Breast epithelium (tissue), 4 donors: ENCODE measurements around the gene SERPINC1. TPM values are rescaled to one million over a fixed set of nuclear protein-coding genes. Genes with fewer than 3 reads are reported as not detected.

Source experiments
- DNase-seq, 2 donors: peaks; one replicate each; pipeline ENCODE4 v3.0.0-alpha.2; 2019; ENCODE audit warnings: low spot score in 2 of 2
- H3K27ac ChIP-seq, 2 donors: fragments of 200-600 bp; sonication (generic) in 1 of 2; one replicate each; pipeline ENCODE4 v1.5.1; 2016 to 2019; ENCODE audit warnings: mild to moderate bottlenecking in 1 of 2
- H3K27me3 ChIP-seq, 2 donors: fragments of 200-600 bp; sonication (generic) in 1 of 2; one replicate each; pipeline versions ENCODE4 v1.5.1 to v1.6.0; 2017 to 2019; ENCODE audit warnings: control low read depth in 1 of 2, mild to moderate bottlenecking in 1 of 2
- H3K36me3 ChIP-seq: fragments of 200-600 bp; one replicate; pipeline ENCODE4 v1.5.1; 2019
- H3K4me1 ChIP-seq, 2 donors: fragments of 200-600 bp; sonication (generic); one replicate each; pipeline ENCODE4 v1.5.1; 2016 to 2019; ENCODE audit warnings: control low read depth in 1 of 2
- H3K4me3 ChIP-seq, 3 donors: fragments of 200-600 bp; sonication (generic); 1 replicate in 2 of 3; 2 replicates in 1 of 3; pipeline ENCODE4 v1.5.1; 2016 to 2019; ENCODE audit warnings: mild to moderate bottlenecking in 3 of 3, moderate library complexity in 2 of 3
- H3K9me3 ChIP-seq, 2 donors: fragments of 200-600 bp; sonication (generic) in 1 of 2; one replicate each; pipeline ENCODE4 v1.5.1; 2016 to 2019; ENCODE audit warnings: control low read depth in 1 of 2
- CTCF ChIP-seq, 3 donors: fragments of 450-650 bp; IDR thresholded peaks; one replicate each; pipeline ENCODE4 v1.5.1; 2016 to 2017; ENCODE audit warnings: antibody characterized with exemption in 3 of 3, mild to moderate bottlenecking in 3 of 3, moderate library complexity in 3 of 3
- POLR2A ChIP-seq: fragments of 450-650 bp; IDR thresholded peaks from one replicate; pipeline ENCODE4 v1.6.1; 2016; ENCODE audit warnings: antibody characterized with exemption, mild to moderate bottlenecking, moderate library complexity
- POLR2AphosphoS5 ChIP-seq, 3 donors: sonication (generic); formaldehyde crosslinking; IDR thresholded peaks; one replicate each; pipeline ENCODE4 v1.6.1; 2017; ENCODE audit warnings: antibody characterized with exemption in 3 of 3
- intact Hi-C: fragments of 100-400 bp; cut with DNase I; formaldehyde crosslinking; loops from one replicate; pipeline ENCODE4 v1.15.1; 2023; ENCODE audit warnings: low total_unique reads
- total RNA-seq, 3 donors: library from RNA; depleted of rRNA; stranded (reverse); fragments of >200 nt; gene quantifications; one replicate each; pipeline ENCODE4 v1.1.0, GENCODE V29; 2016

SERPINC1 gene
- total RNA-seq, 3 donors from 2014 or later, result 0.32 TPM; not detected in 2

DNA sequence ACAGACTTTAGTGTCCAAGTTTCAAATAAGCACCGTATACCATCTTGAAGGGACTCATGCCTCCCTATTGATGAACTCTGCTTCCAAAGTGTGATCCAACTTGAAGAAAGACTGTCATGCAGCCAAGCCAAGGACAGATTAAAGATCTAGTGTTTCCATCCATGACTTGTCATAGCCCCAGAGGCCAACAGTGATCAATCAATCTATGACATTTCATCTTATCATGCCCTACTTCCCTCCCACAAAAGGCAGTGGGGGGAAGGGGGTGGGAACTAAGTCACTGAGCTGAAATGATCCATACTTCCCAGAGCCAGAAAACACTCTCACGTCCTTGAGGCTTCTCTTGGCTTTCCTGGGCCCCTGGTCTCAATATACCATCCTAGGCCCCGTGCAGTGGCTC is 4.0 kb downstream of the SERPINC1 start:
- Histone ChIP-seq H3K36me3 (no peaks in the 10 kb centered on the region), H3K4me3 (no peak overlapping the region), H3K27me3 (no peaks in the 10 kb centered on the region), H3K27ac (no peak overlapping the region), H3K4me1 (no peaks in the 10 kb centered on the region), H3K9me3 (no peaks in the 10 kb centered on the region)
- DNase-seq, result no peak
- TF ChIP-seq POLR2A, result no peak
- TF ChIP-seq CTCF (IDR thresholded peaks at IDR 0.05), result no peak
- no peak for TF ChIP-seq POLR2AphosphoS5 (IDR thresholded peaks at IDR 0.05)
- intact Hi-C loops, result no loop called here

DNA sequence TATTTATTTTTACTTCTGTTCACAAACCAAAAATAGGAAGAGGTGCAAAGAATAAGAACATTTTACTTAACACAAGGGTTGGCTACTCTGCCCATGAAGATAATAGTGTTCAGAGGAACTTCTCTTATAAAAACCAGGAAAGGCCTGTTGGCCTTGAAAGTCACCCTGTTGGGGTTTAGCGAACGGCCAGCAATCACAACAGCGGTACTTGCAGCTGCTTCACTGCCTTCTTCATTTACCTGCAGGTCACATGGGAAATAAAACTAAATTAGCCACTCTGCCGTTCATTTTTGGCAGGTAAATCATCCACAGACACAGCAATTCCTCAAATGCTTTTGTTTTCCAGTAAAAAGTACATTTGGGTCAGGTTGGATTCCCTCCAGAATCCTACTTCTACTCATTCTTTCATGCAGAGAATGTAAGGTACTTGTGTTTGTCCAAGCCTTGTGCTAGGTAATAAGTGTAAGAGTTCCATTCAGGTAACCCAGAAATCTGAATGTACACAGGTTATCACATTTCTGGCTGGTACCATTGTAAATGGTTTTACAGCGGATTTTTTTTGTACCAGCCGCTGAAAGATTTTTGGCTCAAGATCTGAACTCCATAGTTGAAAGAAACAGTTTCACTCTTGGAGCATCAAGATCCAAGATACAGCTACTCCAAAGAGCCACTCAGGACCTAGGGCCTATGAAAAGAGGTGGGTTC is 13.1 kb downstream of the SERPINC1 start:
- Histone ChIP-seq H3K9me3 (no peaks in the 10 kb centered on the region), H3K36me3 (no peaks in the 10 kb centered on the region), H3K27ac (no peak overlapping the region), H3K27me3 (no peaks in the 10 kb centered on the region), H3K4me3 (no peak overlapping the region), H3K4me1 (no peaks in the 10 kb centered on the region)
- no peak for TF ChIP-seq POLR2AphosphoS5 (IDR thresholded peaks at IDR 0.05)
- no peak for DNase-seq
- intact Hi-C loops, result no loop called here

DNA sequence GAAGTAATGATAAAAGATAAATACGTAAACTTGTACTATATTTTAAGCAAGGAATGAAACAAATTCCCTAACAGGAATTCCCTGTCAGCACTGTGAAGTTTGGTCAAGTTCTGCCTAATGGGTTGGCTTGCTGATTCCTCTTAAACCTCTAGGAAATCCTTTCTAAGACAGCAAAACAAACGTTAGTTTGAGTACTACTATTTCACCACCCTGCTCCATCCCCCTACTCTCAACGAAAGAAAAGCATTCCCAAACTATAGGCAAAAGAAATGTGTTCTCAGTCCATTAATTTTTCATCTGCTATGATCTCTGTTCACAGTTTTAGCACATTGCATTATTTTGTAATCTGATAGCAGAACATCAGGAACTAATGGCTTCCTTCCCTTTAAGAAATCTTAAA is 16.1 kb downstream of the SERPINC1 start:
- H3K4me1 ChIP-seq, result no peaks in the 10 kb centered on the region
- intact Hi-C loops, result no loop called here
- H3K9me3 ChIP-seq, result no peaks in the 10 kb centered on the region
- no peak for TF ChIP-seq CTCF (IDR thresholded peaks at IDR 0.05)
- TF ChIP-seq POLR2AphosphoS5 (IDR thresholded peaks at IDR 0.05), result no peak
- TF ChIP-seq POLR2A, result no peak
- H3K4me3 ChIP-seq, result no peak overlapping the region
- H3K27me3 ChIP-seq, result no peaks in the 10 kb centered on the region
- no peak for DNase-seq
- no peaks in the 10 kb centered on the region for H3K36me3 ChIP-seq
- H3K27ac ChIP-seq, result no peak overlapping the region

- H3K9me3 ChIP-seq, result no peaks in the 10 kb centered on the region
- no peaks in the 10 kb centered on the region for H3K27me3 ChIP-seq
- no peak for TF ChIP-seq POLR2AphosphoS5 (IDR thresholded peaks at IDR 0.05)
- no peak for TF ChIP-seq CTCF (IDR thresholded peaks at IDR 0.05)
- TF ChIP-seq POLR2A, result no peak
- intact Hi-C loops, result no loop called here
- no peaks in the 10 kb centered on the region for H3K36me3 ChIP-seq
- H3K4me1 ChIP-seq, result no peaks in the 10 kb centered on the region
- no peak overlapping the region for H3K27ac ChIP-seq
- no peak for DNase-seq
- H3K4me3 ChIP-seq, result no peak overlapping the region
Measured at GRCh38 chr1:173900427-173900826, 16.7 kb downstream of the SERPINC1 start.

DNA sequence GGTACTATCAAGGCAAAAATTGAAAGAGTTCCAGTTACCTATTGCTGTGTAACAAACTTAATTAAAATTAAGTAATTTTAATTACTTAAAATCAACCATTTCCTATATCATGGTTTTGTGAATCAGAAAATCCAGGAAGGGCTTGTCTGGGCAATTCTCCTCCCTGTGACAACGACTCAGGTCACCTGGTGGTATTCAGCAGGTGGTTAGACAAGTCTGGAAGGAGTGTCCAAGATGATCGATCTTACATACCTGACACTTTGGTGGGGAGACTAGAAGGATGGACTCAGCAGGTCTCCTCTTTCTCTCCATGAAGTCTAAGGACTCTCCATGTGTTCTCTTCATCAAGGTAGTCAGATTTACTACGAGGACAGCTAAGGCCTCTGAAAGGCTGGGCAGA is 22.9 kb downstream of the SERPINC1 start:
- H3K27me3 ChIP-seq, result no peaks in the 10 kb centered on the region
- no peaks in the 10 kb centered on the region for H3K36me3 ChIP-seq
- H3K27ac ChIP-seq, result no peak overlapping the region
- no peaks in the 10 kb centered on the region for H3K4me1 ChIP-seq
- intact Hi-C loops, result no loop called here
- DNase-seq, result no peak
- H3K9me3 ChIP-seq, result no peaks in the 10 kb centered on the region
- TF ChIP-seq CTCF (IDR thresholded peaks at IDR 0.05) (no peak), POLR2A (no peak), POLR2AphosphoS5 (IDR thresholded peaks at IDR 0.05) (no peak)
- H3K4me3 ChIP-seq, result no peak overlapping the region
